ENCODE results near the gene TP63. TPM values are rescaled to one million over a fixed set of nuclear protein-coding genes. Genes with fewer than 3 reads are reported as not detected.

TP63 gene
- polyA plus RNA-seq, 3 donors = not detected

DNA sequence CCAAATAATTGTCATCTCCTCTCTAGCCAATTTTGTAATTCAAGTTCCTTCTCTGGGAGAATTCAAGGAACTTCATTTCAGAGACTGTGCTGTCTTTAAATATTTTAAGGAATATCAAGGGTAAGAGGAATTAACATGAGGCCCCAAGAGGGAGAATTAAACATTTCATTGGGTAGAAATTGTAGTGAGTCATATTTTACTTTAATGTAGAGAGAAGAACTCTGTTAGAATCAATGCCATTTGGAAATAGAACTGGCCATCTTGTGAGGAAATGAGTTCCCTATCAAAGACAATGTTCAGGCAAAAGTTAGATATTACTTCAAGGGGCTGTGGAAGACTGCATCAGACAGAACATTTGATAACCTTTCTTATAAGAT, 43.5 kb upstream of the TP63 start:
- Histone ChIP-seq H3K27me3 (ENCODE audit: control insufficient read depth in 2 of 2, insufficient read depth in 2 of 2, low read length in 2 of 2) (no peaks in the 10 kb centered on the region), H3K9me3 (replicated peaks in 1 of 2; ENCODE audit: control insufficient read depth in 1 of 2, insufficient read depth in 1 of 2, low read length in 2 of 2) (no peaks in the 10 kb centered on the region), H3K9ac (ENCODE audit: insufficient read depth, low read length, poor library complexity, severe bottlenecking) (no peak overlapping the region), H3K27ac (ENCODE audit: low read depth in 1 of 2, low read length in 2 of 2) (no peak overlapping the region), H3K36me3 (replicated peaks in 1 of 2; ENCODE audit: control insufficient read depth in 1 of 2, insufficient read depth in 2 of 2, low read length in 2 of 2) (no peaks in the 10 kb centered on the region), H3K4me2 (replicated peaks; ENCODE audit: extremely low read depth, low read length, poor library complexity, severe bottlenecking) (no peak overlapping the region), H4K20me1 (ENCODE audit: insufficient read depth, low read length) (no peaks in the 10 kb centered on the region), H3K79me2 (ENCODE audit: insufficient read depth, low read length) (no peaks in the 10 kb centered on the region), H2AFZ (ENCODE audit: insufficient read depth, low read depth, low read length, poor library complexity, severe bottlenecking) (no peak overlapping the region), H3K4me1 (ENCODE audit: control insufficient read depth in 1 of 2, insufficient read depth in 2 of 2, low read length in 2 of 2) (no peaks in the 10 kb centered on the region), H3K4me3 (replicated peaks in 1 of 3; ENCODE audit: low read depth in 2 of 3, low read length in 3 of 3) (no peak overlapping the region)
- Mint-ChIP-seq H3K27me3 (ENCODE audit: low read depth in 3 of 3) (peaks cover 1 to 2% (median 2%) of the 10 kb centered on the region in 3 donors), H3K4me1 (no peaks in the 10 kb centered on the region), H3K27ac (no peak overlapping the region), H3K4me3 (no peak overlapping the region), H3K36me3 (no peaks in the 10 kb centered on the region), H3K9me3 (peaks cover 0 to 5% (median 3%) of the 10 kb centered on the region in 7 donors)
- DNase-seq = no peak
- TF ChIP-seq, protein P1, sequence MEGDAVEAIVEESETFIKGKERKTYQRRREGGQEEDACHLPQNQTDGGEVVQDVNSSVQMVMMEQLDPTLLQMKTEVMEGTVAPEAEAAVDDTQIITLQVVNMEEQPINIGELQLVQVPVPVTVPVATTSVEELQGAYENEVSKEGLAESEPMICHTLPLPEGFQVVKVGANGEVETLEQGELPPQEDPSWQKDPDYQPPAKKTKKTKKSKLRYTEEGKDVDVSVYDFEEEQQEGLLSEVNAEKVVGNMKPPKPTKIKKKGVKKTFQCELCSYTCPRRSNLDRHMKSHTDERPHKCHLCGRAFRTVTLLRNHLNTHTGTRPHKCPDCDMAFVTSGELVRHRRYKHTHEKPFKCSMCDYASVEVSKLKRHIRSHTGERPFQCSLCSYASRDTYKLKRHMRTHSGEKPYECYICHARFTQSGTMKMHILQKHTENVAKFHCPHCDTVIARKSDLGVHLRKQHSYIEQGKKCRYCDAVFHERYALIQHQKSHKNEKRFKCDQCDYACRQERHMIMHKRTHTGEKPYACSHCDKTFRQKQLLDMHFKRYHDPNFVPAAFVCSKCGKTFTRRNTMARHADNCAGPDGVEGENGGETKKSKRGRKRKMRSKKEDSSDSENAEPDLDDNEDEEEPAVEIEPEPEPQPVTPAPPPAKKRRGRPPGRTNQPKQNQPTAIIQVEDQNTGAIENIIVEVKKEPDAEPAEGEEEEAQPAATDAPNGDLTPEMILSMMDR (IDR thresholded peaks at IDR 0.05) = no peak
- intact Hi-C loops (cut with micrococcal nuclease) = no loop called here

GRCh38 chr3:189588070-189588469, 43.1 kb upstream of the TP63 start:
- no peak overlapping the region for H3K27ac Mint-ChIP-seq
- H3K4me3 Mint-ChIP-seq = no peak overlapping the region
- no peak overlapping the region for H3K4me2 ChIP-seq (replicated peaks; ENCODE audit: extremely low read depth, low read length, poor library complexity, severe bottlenecking)
- no peaks in the 10 kb centered on the region for H3K36me3 ChIP-seq (replicated peaks in 1 of 2; ENCODE audit: control insufficient read depth in 1 of 2, insufficient read depth in 2 of 2, low read length in 2 of 2)
- H3K36me3 Mint-ChIP-seq = no peaks in the 10 kb centered on the region
- no peaks in the 10 kb centered on the region for H3K9me3 ChIP-seq (replicated peaks in 1 of 2; ENCODE audit: control insufficient read depth in 1 of 2, insufficient read depth in 1 of 2, low read length in 2 of 2)
- no peak overlapping the region for H3K9ac ChIP-seq (ENCODE audit: insufficient read depth, low read length, poor library complexity, severe bottlenecking)
- peaks cover 0 to 5% (median 3%) of the 10 kb centered on the region in 7 donors for H3K9me3 Mint-ChIP-seq
- intact Hi-C loops (cut with micrococcal nuclease) = no loop called here
- no peak for DNase-seq
- WGBS (ENCODE audit: insufficient coverage) = no CpG with 5 or more reads among the region's 1 CpG
- no peaks in the 10 kb centered on the region for H3K4me1 Mint-ChIP-seq
- no peaks in the 10 kb centered on the region for H3K27me3 ChIP-seq (ENCODE audit: control insufficient read depth in 2 of 2, insufficient read depth in 2 of 2, low read length in 2 of 2)
- peaks cover 1 to 2% (median 2%) of the 10 kb centered on the region in 3 donors for H3K27me3 Mint-ChIP-seq (ENCODE audit: low read depth in 3 of 3)
- no peak overlapping the region for H2AFZ ChIP-seq (ENCODE audit: insufficient read depth, low read depth, low read length, poor library complexity, severe bottlenecking)
- H3K4me1 ChIP-seq (ENCODE audit: control insufficient read depth in 1 of 2, insufficient read depth in 2 of 2, low read length in 2 of 2) = no peaks in the 10 kb centered on the region
- H3K4me3 ChIP-seq (replicated peaks in 1 of 3; ENCODE audit: low read depth in 2 of 3, low read length in 3 of 3) = no peak overlapping the region
- H3K27ac ChIP-seq (ENCODE audit: low read depth in 1 of 2, low read length in 2 of 2) = no peak overlapping the region
- TF ChIP-seq, protein P1 (IDR thresholded peaks at IDR 0.05) = no peak
- H3K79me2 ChIP-seq (ENCODE audit: insufficient read depth, low read length) = no peaks in the 10 kb centered on the region
- no peaks in the 10 kb centered on the region for H4K20me1 ChIP-seq (ENCODE audit: insufficient read depth, low read length)

Data from CD14-positive monocyte (primary cell).